ENCODE results near the gene SUCLA2.

SUCLA2 gene

GRCh38 chr13:47896111-47896510 lies 105.0 kb downstream of the SUCLA2 start:
- no peak overlapping the region for H3K9ac ChIP-seq (ENCODE audit: low read depth, low read length)
- TF ChIP-seq CTCF (IDR thresholded peaks at IDR 0.05; ENCODE audit: borderline replicate concordance, extremely low read depth, low read length, poor library complexity, severe bottlenecking) = no peak
- no peak for TF ChIP-seq EZH2 (IDR thresholded peaks at IDR 0.05; ENCODE audit: borderline replicate concordance, low read depth, low read length, severe bottlenecking)
- H2AFZ ChIP-seq (ENCODE audit: low read depth, low read length) = no peak overlapping the region
- no peak overlapping the region for H3K4me3 ChIP-seq (ENCODE audit: low read depth in 1 of 2, low read length in 2 of 2)
- no peak for ATAC-seq (ENCODE audit: insufficient read depth, low read depth)
- H3K9me3 ChIP-seq (ENCODE audit: insufficient read depth, low read length, severe bottlenecking) = no peaks in the 10 kb centered on the region
- no peak overlapping the region for H3K27ac ChIP-seq (ENCODE audit: low read length)
- H3K27me3 ChIP-seq (ENCODE audit: insufficient read depth, low read length, poor library complexity) = no peaks in the 10 kb centered on the region
- no peaks in the 10 kb centered on the region for H4K20me1 ChIP-seq (ENCODE audit: insufficient read depth, low read length)
- DNase-seq = no peak
- no peaks in the 10 kb centered on the region for H3K79me2 ChIP-seq (ENCODE audit: insufficient read depth, low read length)
- no peak overlapping the region for H3K4me2 ChIP-seq (ENCODE audit: insufficient read depth, low read length)
- H3K36me3 ChIP-seq (ENCODE audit: insufficient read depth, low read length) = no peaks in the 10 kb centered on the region
- no peaks in the 10 kb centered on the region for H3K4me1 ChIP-seq (ENCODE audit: insufficient read depth, low read length)

- Histone ChIP-seq H3K4me2 (ENCODE audit: insufficient read depth, low read length) (no peak overlapping the region), H3K9me3 (ENCODE audit: insufficient read depth, low read length, severe bottlenecking) (no peaks in the 10 kb centered on the region), H3K27me3 (ENCODE audit: insufficient read depth, low read length, poor library complexity) (no peaks in the 10 kb centered on the region), H3K9ac (ENCODE audit: low read depth, low read length) (no peak overlapping the region), H3K79me2 (ENCODE audit: insufficient read depth, low read length) (no peaks in the 10 kb centered on the region), H4K20me1 (ENCODE audit: insufficient read depth, low read length) (no peaks in the 10 kb centered on the region), H3K36me3 (ENCODE audit: insufficient read depth, low read length) (no peaks in the 10 kb centered on the region), H3K4me3 (ENCODE audit: low read depth in 1 of 2, low read length in 2 of 2) (no peak overlapping the region), H2AFZ (ENCODE audit: low read depth, low read length) (no peak overlapping the region), H3K27ac (ENCODE audit: low read length) (no peak overlapping the region), H3K4me1 (ENCODE audit: insufficient read depth, low read length) (peaks cover 11% of the 10 kb centered on the region)
- no peak for TF ChIP-seq EZH2 (IDR thresholded peaks at IDR 0.05; ENCODE audit: borderline replicate concordance, low read depth, low read length, severe bottlenecking)
- TF ChIP-seq CTCF (IDR thresholded peaks at IDR 0.05; ENCODE audit: borderline replicate concordance, extremely low read depth, low read length, poor library complexity, severe bottlenecking) = no peak
- ATAC-seq (ENCODE audit: insufficient read depth, low read depth) = no peak
- DNase-seq = no peak
Measured at GRCh38 chr13:47893527-47893926, 107.5 kb downstream of the SUCLA2 start.
